Mucosa of descending colon (tissue), 3 donors: ENCODE results near the gene ADRA1B. TPM values are rescaled to one million over a fixed set of nuclear protein-coding genes. Genes with fewer than 3 reads are reported as not detected.
A peak's percentile ranks its signal among the peaks of the same experiment; 100 is the strongest.

ENCODE experiments used
- ATAC-seq: fragments of 200-7000 bp; cut with Tn5 transposase; one replicate; pipeline ENCODE4 v1.9.1; 2020; ENCODE audit warnings: mild to moderate bottlenecking, moderate library complexity
- DNase-seq, 3 donors: peaks; one replicate each; pipeline ENCODE4 v3.0.0-alpha.2; 2020
- H3K36me3 ChIP-seq: fragments of 200-600 bp; one replicate; pipeline ENCODE4 v1.8.0; 2021; ENCODE audit warnings: low read depth, mild to moderate bottlenecking
- H3K4me1 ChIP-seq: fragments of 200-600 bp; one replicate; pipeline ENCODE4 v1.8.0; 2021; ENCODE audit warnings: low read depth, mild to moderate bottlenecking
- H3K4me3 ChIP-seq: fragments of 200-600 bp; one replicate; pipeline ENCODE4 v1.8.0; 2021; ENCODE audit warnings: mild to moderate bottlenecking
- H3K9me3 ChIP-seq: fragments of 200-600 bp; one replicate; pipeline ENCODE4 v1.8.0; 2021; ENCODE audit warnings: mild to moderate bottlenecking
- CTCF ChIP-seq: fragments of 200-600 bp; IDR thresholded peaks from one replicate; pipeline ENCODE4 v1.8.0; 2022; ENCODE audit warnings: antibody characterized with exemption, mild to moderate bottlenecking
- intact Hi-C, 2 donors: fragments of 100-400 bp; cut with DNase I in 1 of 2; cut with micrococcal nuclease in 1 of 2; formaldehyde crosslinking; loops; one replicate each; pipeline versions ENCODE4 v1.11.0 to v1.11.1; 2022; cut with DNase I, micrococcal nuclease
- total RNA-seq, 3 donors: library from RNA; stranded (reverse); fragmentation: NEBNext Ultra II Directional in 2 of 3; extraction: Animal tissue kit (Norgen Biotek cat#: 25700) in 2 of 3; gene quantifications; one replicate each; pipeline versions ENCODE4 v1.2.1 to v1.2.4, GENCODE V29; 2021 to 2023
- donor health status: DM: no; HTN: no; CAD: no; lungs with moderate emphysema.
- donor health status: DM: no; HTN: no; CAD: no.
- donor health status: DM: no; HTN: yes; CAD: no.

Gene ADRA1B
- total RNA-seq, 3 donors from 2014 or later, result 0.51 to 0.89 (median 0.69) TPM

- H3K4me3 ChIP-seq, result no peak overlapping the region
- H3K36me3 ChIP-seq, result no peaks in the 10 kb centered on the region
- no peak for TF ChIP-seq CTCF
- intact Hi-C loops, result no loop called here
- no peaks in the 10 kb centered on the region for H3K4me1 ChIP-seq
- no peaks in the 10 kb centered on the region for H3K9me3 ChIP-seq
- peak; percentile 52 for ATAC-seq
- peak; percentile 51 to 65 (median 58) for DNase-seq
Observed at GRCh38 chr5:159878988-159879471, 37.3 kb upstream of the ADRA1B start.

GRCh38 chr5:159880676-159881075 lies 35.6 kb upstream of the ADRA1B start:
- ATAC-seq (no peak), DNase-seq (no peak)
- intact Hi-C loops, result no loop called here
- Histone ChIP-seq H3K4me3 (no peak overlapping the region), H3K4me1 (no peaks in the 10 kb centered on the region), H3K36me3 (no peaks in the 10 kb centered on the region), H3K9me3 (no peaks in the 10 kb centered on the region)
- no peak for TF ChIP-seq CTCF

- DNase-seq (no peak), ATAC-seq (no peak)
- intact Hi-C loops, result no loop called here
- Histone ChIP-seq H3K4me3 (no peak overlapping the region), H3K9me3 (no peaks in the 10 kb centered on the region), H3K36me3 (no peaks in the 10 kb centered on the region), H3K4me1 (no peaks in the 10 kb centered on the region)
- no peak for TF ChIP-seq CTCF
Observed at GRCh38 chr5:159881967-159882366, 34.3 kb upstream of the ADRA1B start.

- Histone ChIP-seq H3K36me3 (no peaks in the 10 kb centered on the region), H3K4me1 (no peaks in the 10 kb centered on the region), H3K4me3 (no peak overlapping the region), H3K9me3 (no peaks in the 10 kb centered on the region)
- no peak for TF ChIP-seq CTCF
- intact Hi-C loops, result no loop called here
- DNase-seq, result no peak
- no peak for ATAC-seq
Observed at GRCh38 chr5:159883522-159883950, 32.7 kb upstream of the ADRA1B start.

GRCh38 chr5:159884917-159885620 lies 31.2 kb upstream of the ADRA1B start:
- no peak for TF ChIP-seq CTCF
- no peak for DNase-seq
- H3K4me1 ChIP-seq, result no peaks in the 10 kb centered on the region
- no peak for ATAC-seq
- no peaks in the 10 kb centered on the region for H3K9me3 ChIP-seq
- intact Hi-C loops, result no loop called here
- no peaks in the 10 kb centered on the region for H3K36me3 ChIP-seq
- no peak overlapping the region for H3K4me3 ChIP-seq
